ENCODE data around the gene CBX2. TPM values are rescaled to one million over a fixed set of nuclear protein-coding genes. Genes with fewer than 3 reads are reported as not detected.
A peak's percentile ranks its signal among the peaks of the same experiment; 100 is the strongest.

Gene CBX2
- total RNA-seq, 6 experiments from 2014 or later: 0.75 to 2.0 (median 1.4) TPM

- peak overlapping the region; percentile 83 for H3K4me3 Mint-ChIP-seq
- no peaks in the 10 kb centered on the region for H3K36me3 Mint-ChIP-seq (ENCODE audit: low read depth)
- H3K4me1 Mint-ChIP-seq (ENCODE audit: low read depth): peaks cover 21% of the 10 kb centered on the region
- no peaks in the 10 kb centered on the region for H3K9me3 Mint-ChIP-seq
- no peak for TF ChIP-seq CTCF (IDR thresholded peaks at IDR 0.05)
- DNase-seq: peak; percentile 85
- H3K27ac Mint-ChIP-seq: peak overlapping the region; percentile 82
- peaks cover 19% of the 10 kb centered on the region for H3K27me3 Mint-ChIP-seq (ENCODE audit: insufficient read depth)
Observed at GRCh38 chr17:79792984-79793923, 15.3 kb downstream of the CBX2 start.

- H3K27ac Mint-ChIP-seq: peak overlapping the region; percentile 82
- peaks cover 19% of the 10 kb centered on the region for H3K27me3 Mint-ChIP-seq (ENCODE audit: insufficient read depth)
- no peaks in the 10 kb centered on the region for H3K36me3 Mint-ChIP-seq (ENCODE audit: low read depth)
- H3K4me3 Mint-ChIP-seq: peak overlapping the region; percentile 83
- no peaks in the 10 kb centered on the region for H3K9me3 Mint-ChIP-seq
- H3K4me1 Mint-ChIP-seq (ENCODE audit: low read depth): peaks cover 26% of the 10 kb centered on the region
- no peak for DNase-seq
- TF ChIP-seq CTCF (IDR thresholded peaks at IDR 0.05): no peak
Observed at GRCh38 chr17:79793924-79794304, 16.0 kb downstream of the CBX2 start.

- Mint-ChIP-seq H3K27me3 (ENCODE audit: insufficient read depth) (peaks cover 26% of the 10 kb centered on the region), H3K4me1 (ENCODE audit: low read depth) (peaks cover 31% of the 10 kb centered on the region), H3K27ac (no peak overlapping the region), H3K9me3 (no peaks in the 10 kb centered on the region), H3K4me3 (no peak overlapping the region), H3K36me3 (ENCODE audit: low read depth) (no peaks in the 10 kb centered on the region)
- DNase-seq: no peak
- TF ChIP-seq CTCF (IDR thresholded peaks at IDR 0.05): no peak
Observed at GRCh38 chr17:79794659-79795511, 16.9 kb downstream of the CBX2 start.

- TF ChIP-seq CTCF (IDR thresholded peaks at IDR 0.05): no peak
Observed at GRCh38 chr17:79795795-79796443, 18.0 kb downstream of the CBX2 start.

GRCh38 chr17:79796444-79796762 is 18.5 kb downstream of the CBX2 start:
- Mint-ChIP-seq H3K27me3 (ENCODE audit: insufficient read depth) (peaks cover 38% of the 10 kb centered on the region), H3K9me3 (no peaks in the 10 kb centered on the region), H3K27ac (peak overlapping the region; percentile 42), H3K4me1 (ENCODE audit: low read depth) (peaks cover 38% of the 10 kb centered on the region), H3K4me3 (peak overlapping the region; percentile 91), H3K36me3 (ENCODE audit: low read depth) (0 out of 2 replicates have a peak, but pooled peaks cover 4% of the 10 kb centered on the region)
- TF ChIP-seq CTCF (IDR thresholded peaks at IDR 0.05): no peak
- no peak for DNase-seq

More at GRCh38 chr17:79795795-79796443, 18.0 kb downstream of the CBX2 start:
- Mint-ChIP-seq H3K27me3 (ENCODE audit: insufficient read depth) (peaks cover 34% of the 10 kb centered on the region), H3K9me3 (no peaks in the 10 kb centered on the region), H3K4me1 (ENCODE audit: low read depth) (peaks cover 38% of the 10 kb centered on the region), H3K27ac (peak overlapping the region; percentile 42), H3K36me3 (ENCODE audit: low read depth) (0 out of 2 replicates have a peak, but pooled peaks cover 4% of the 10 kb centered on the region), H3K4me3 (peak overlapping the region; percentile 91)
- DNase-seq: no peak

All from HFFc6 (cell line).